Kidney (tissue), 14 donors: ENCODE measurements around the gene DPM2. TPM values are rescaled to one million over a fixed set of nuclear protein-coding genes. Genes with fewer than 3 reads are reported as not detected.

Experiments
- DNase-seq, 5 donors: peaks; one replicate each; pipeline ENCODE4 v3.0.0-alpha.2; 2013 to 2020
- FAIRE-seq: peaks from 2 replicates; lab custom pipeline; 2012; peaks lifted over from hg19 to GRCh38; lab: Jason Lieb, UNC
- H3K27ac ChIP-seq, 2 donors: one replicate each; pipeline ENCODE4 v1.7.0; 2013; ENCODE audit warnings: low read depth in 2 of 2, low read length in 2 of 2, inconsistent platforms in 1 of 2
- H3K27me3 ChIP-seq: one replicate; pipeline ENCODE4 v1.7.1; 2013; ENCODE audit warnings: low read length, inconsistent platforms; ENCODE audit not compliant: control insufficient read depth, insufficient read depth
- H3K36me3 ChIP-seq, 3 donors: one replicate each; pipeline versions ENCODE4 v1.7.0 to v1.7.1; 2013; ENCODE audit warnings: low read length in 3 of 3, control low read depth in 1 of 3, inconsistent platforms in 1 of 3; ENCODE audit not compliant: insufficient read depth in 3 of 3, control insufficient read depth in 2 of 3
- H3K4me1 ChIP-seq, 3 donors: one replicate each; pipeline versions ENCODE4 v1.7.0 to v1.7.1; 2013; ENCODE audit warnings: low read length in 3 of 3, inconsistent platforms in 1 of 3, low read depth in 1 of 3; ENCODE audit not compliant: control insufficient read depth in 2 of 3, insufficient read depth in 2 of 3
- H3K4me3 ChIP-seq, 3 donors: one replicate each; pipeline versions ENCODE4 v1.7.0 to v1.8.1; 2013; ENCODE audit warnings: low read length in 3 of 3, control low read depth in 1 of 3, inconsistent platforms in 1 of 3
- H3K9ac ChIP-seq, 3 donors: one replicate each; pipeline versions ENCODE4 v1.7.0 to v1.7.1; 2013; ENCODE audit warnings: low read length in 3 of 3, control low read depth in 1 of 3, inconsistent platforms in 1 of 3
- H3K9me3 ChIP-seq, 3 donors: one replicate each; pipeline versions ENCODE4 v1.7.0 to v1.7.1; 2013; ENCODE audit warnings: low read length in 3 of 3, control low read depth in 1 of 3, inconsistent platforms in 1 of 3; ENCODE audit not compliant: control insufficient read depth in 2 of 3, insufficient read depth in 1 of 3
- CTCF ChIP-seq: IDR thresholded peaks from 3 replicates; pipeline ENCODE4 v1.5.1; 2012; ENCODE audit warnings: mild to moderate bottlenecking, moderate library complexity, borderline replicate concordance; ENCODE audit not compliant: insufficient read depth; ENCODE audit errors: extremely low read depth
- intact Hi-C: fragments of 100-400 bp; cut with DNase I; formaldehyde crosslinking; loops from one replicate; pipeline ENCODE4 v1.11.1; 2022
- polyA plus RNA-seq: library from polyadenylated mRNA; stranded (reverse); fragments of 350-450 nt; fragmentation: Illumina TruSeq; extraction: RNeasy Lipid Tissue Mini Kit (QIAGEN cat#74804); gene quantifications from one replicate; pipeline ENCODE4 v1.2.3, GENCODE V29; 2014; ENCODE audit warnings: low read depth, low replicate concordance; ENCODE audit not compliant: insufficient read depth
- total RNA-seq: library from RNA; stranded (reverse); fragmentation: NEBNext Ultra II Directional; extraction: Animal tissue kit (Norgen Biotek cat#: 25700); gene quantifications from one replicate; pipeline ENCODE4 v1.2.1, GENCODE V29; 2021
- donor health status: control.
- donor health status: control.
- donor health status: control.
- donor health status: control.
- donor health status: control.
- donor health status: DM: yes; HTN: yes; CAD: no.
- donor health status: Normal renal cell carcinoma (clear cell type).

DPM2 gene
- total and polyA plus RNA-seq, 2 donors from 2014 or later = 42.8 to 70.0 TPM

- peak overlapping the region in 2 of 3 donors; percentile 26 to 56 for H3K9ac ChIP-seq
- no peaks in the 10 kb centered on the region for H3K9me3 ChIP-seq
- no peak for FAIRE-seq
- H3K4me3 ChIP-seq = peak overlapping the region in 1 of 3 donors; percentile 37
- no peaks in the 10 kb centered on the region for H3K36me3 ChIP-seq
- peak overlapping the region; percentile 61 to 78 for H3K27ac ChIP-seq
- DNase-seq = peak in 2 of 5 donors; percentile 45 to 75
- no peaks in the 10 kb centered on the region for H3K27me3 ChIP-seq
- no peak for TF ChIP-seq CTCF
- H3K4me1 ChIP-seq = peaks cover 0 to 76% (median 75%) of the 10 kb centered on the region in 3 donors
- intact Hi-C loops = no loop called here
Measured at GRCh38 chr9:127974769-127975261, 37.2 kb upstream of the DPM2 start.

- DNase-seq = peak in 1 of 5 donors; percentile 38
- H3K4me3 ChIP-seq = peak overlapping the region in 2 of 3 donors; percentile 31 to 37
Measured at GRCh38 chr9:127974001-127974768, 36.5 kb upstream of the DPM2 start.

GRCh38 chr9:127973169-127974000 lies 35.7 kb upstream of the DPM2 start:
- H3K27ac ChIP-seq = peak overlapping the region; percentile 61 to 78

More at GRCh38 chr9:127974001-127974768, 36.5 kb upstream of the DPM2 start:
- FAIRE-seq = no peak
- peak overlapping the region; percentile 61 to 78 for H3K27ac ChIP-seq
- TF ChIP-seq CTCF = no peak
- no peaks in the 10 kb centered on the region for H3K9me3 ChIP-seq
- H3K4me1 ChIP-seq = peaks cover 0 to 80% (median 79%) of the 10 kb centered on the region in 3 donors
- H3K27me3 ChIP-seq = no peaks in the 10 kb centered on the region
- peak overlapping the region in 2 of 3 donors; percentile 37 to 56 for H3K9ac ChIP-seq
- intact Hi-C loops = no loop called here
- H3K36me3 ChIP-seq = no peaks in the 10 kb centered on the region

More at GRCh38 chr9:127973169-127974000, 35.7 kb upstream of the DPM2 start:
- Histone ChIP-seq H3K27me3 (no peaks in the 10 kb centered on the region), H3K4me3 (peak overlapping the region in 1 of 3 donors; percentile 14), H3K9ac (peak overlapping the region in 2 of 3 donors; percentile 37 to 56), H3K9me3 (no peaks in the 10 kb centered on the region), H3K4me1 (peaks cover 0 to 84% (median 84%) of the 10 kb centered on the region in 3 donors), H3K36me3 (no peaks in the 10 kb centered on the region)
- no peak for TF ChIP-seq CTCF
- intact Hi-C loops = no loop called here
- DNase-seq (peak in 1 of 5 donors; percentile 32), FAIRE-seq (no peak)
